Activated naive CD4-positive, alpha-beta T cell treated with anti-CD3 and anti-CD28 coated beads, Interleukin-2, amount 50 U/mL, for 72 hours (primary cell): ENCODE results near the gene OLFM3. TPM values are rescaled to one million over a fixed set of nuclear protein-coding genes. Genes with fewer than 3 reads are reported as not detected.

Source experiments
- ATAC-seq, 2 donors: fragments of 150-1000 bp; cut with Tn5 transposase; 2 replicates each; pipeline ENCODE4 v1.10.0; 2021; ENCODE audit warnings: mild to moderate bottlenecking in 2 of 2, moderate library complexity in 2 of 2
- DNase-seq, 2 donors: peaks; one replicate each; pipeline ENCODE4 v3.0.0; 2021 to 2022; ENCODE audit warnings: low spot score in 2 of 2
- H3K27ac Mint-ChIP-seq, 2 donors: one replicate each; pipeline ENCODE4 v1.8.0; 2022; ENCODE audit warnings: mild to moderate bottlenecking in 2 of 2, mixed read lengths in 2 of 2
- H3K36me3 Mint-ChIP-seq, 2 donors: one replicate each; pipeline ENCODE4 v1.8.0; 2022; ENCODE audit warnings: mixed read lengths in 2 of 2
- H3K9me3 Mint-ChIP-seq, 2 donors: one replicate each; pipeline ENCODE4 v1.8.0; 2022; ENCODE audit warnings: mixed read lengths in 2 of 2
- total RNA-seq, 2 donors: library from RNA; stranded (reverse); gene quantifications; one replicate each; pipeline ENCODE4 v1.2.3, GENCODE V29; 2022

OLFM3 gene
- total RNA-seq, 2 donors from 2014 or later = not detected

GRCh38 chr1:101964708-101965107 is 32.0 kb downstream of the OLFM3 start:
- DNase-seq = no peak
- ATAC-seq = no peak
- Mint-ChIP-seq H3K36me3 (no peaks in the 10 kb centered on the region), H3K27ac (no peak overlapping the region), H3K9me3 (peaks cover 0 to 3% of the 10 kb centered on the region in 2 donors)

DNA sequence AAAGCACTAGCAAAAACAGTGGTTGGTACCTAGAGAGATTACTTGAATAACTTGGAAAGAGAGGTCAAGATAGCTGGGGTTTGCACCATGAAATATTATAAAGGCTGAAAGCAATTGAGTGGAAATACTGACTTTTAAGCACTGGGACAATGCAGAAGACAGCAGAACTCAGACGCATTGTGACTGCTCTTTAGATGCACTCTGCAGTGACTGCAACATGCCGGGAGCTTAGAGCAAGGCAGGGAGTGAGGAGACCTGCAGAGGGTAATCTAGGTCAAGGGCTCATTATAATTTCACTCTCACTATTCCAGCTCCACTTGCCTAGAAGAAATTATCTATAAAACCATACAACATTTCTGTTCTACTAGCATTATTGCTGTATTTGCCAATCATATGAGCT is 36.6 kb downstream of the OLFM3 start:
- no peaks in the 10 kb centered on the region for H3K9me3 Mint-ChIP-seq
- DNase-seq (no peak), ATAC-seq (no peak)
- no peak overlapping the region for H3K27ac Mint-ChIP-seq
- no peaks in the 10 kb centered on the region for H3K36me3 Mint-ChIP-seq

GRCh38 chr1:101959456-101959855 is 37.3 kb downstream of the OLFM3 start:
- Mint-ChIP-seq H3K36me3 (no peaks in the 10 kb centered on the region), H3K27ac (no peak overlapping the region), H3K9me3 (no peaks in the 10 kb centered on the region)
- no peak for ATAC-seq
- no peak for DNase-seq

DNA sequence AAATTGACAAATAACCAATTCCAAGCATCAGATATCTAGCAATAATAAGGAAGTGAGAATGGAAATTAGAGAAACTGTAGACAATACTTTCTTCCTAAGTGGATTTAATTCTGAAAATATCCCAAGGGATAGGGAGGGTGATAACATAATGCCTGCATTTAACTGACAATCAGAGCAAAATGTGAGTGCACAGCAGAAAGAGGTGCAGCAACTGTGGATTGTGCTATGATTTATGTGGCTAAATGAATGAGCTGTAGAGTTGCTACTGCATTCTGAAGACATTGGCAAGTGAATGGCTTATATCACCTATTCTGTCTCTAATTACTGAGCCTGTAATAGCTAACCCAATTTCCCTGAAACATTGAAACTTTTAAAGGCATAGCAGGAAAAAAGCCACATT is 39.0 kb downstream of the OLFM3 start:
- DNase-seq = no peak
- Mint-ChIP-seq H3K9me3 (no peaks in the 10 kb centered on the region), H3K27ac (no peak overlapping the region), H3K36me3 (no peaks in the 10 kb centered on the region)
- no peak for ATAC-seq

GRCh38 chr1:101953623-101954022 is 43.1 kb downstream of the OLFM3 start:
- Mint-ChIP-seq H3K9me3 (no peaks in the 10 kb centered on the region), H3K36me3 (no peaks in the 10 kb centered on the region), H3K27ac (no peak overlapping the region)
- ATAC-seq (no peak), DNase-seq (no peak)

DNA sequence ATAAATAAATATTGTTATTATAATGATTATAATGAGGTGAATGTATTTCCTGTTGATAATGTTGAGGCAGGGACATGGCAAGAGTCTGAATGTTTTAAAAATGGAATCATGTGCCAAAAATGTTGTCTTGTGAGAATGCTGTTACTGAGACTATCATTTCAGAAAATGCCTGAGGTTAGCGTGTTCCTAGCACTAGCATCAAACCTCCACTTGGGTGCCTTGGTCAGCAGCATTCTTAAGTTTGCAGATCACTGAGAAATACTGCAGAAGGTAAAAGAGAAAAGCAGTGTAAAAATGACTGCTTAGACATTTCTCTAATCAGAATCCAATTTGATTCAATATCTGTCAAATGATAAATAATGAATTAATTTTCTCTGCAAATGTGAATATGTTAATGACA is 50.8 kb downstream of the OLFM3 start:
- no peaks in the 10 kb centered on the region for H3K9me3 Mint-ChIP-seq
- ATAC-seq = no peak

DNA sequence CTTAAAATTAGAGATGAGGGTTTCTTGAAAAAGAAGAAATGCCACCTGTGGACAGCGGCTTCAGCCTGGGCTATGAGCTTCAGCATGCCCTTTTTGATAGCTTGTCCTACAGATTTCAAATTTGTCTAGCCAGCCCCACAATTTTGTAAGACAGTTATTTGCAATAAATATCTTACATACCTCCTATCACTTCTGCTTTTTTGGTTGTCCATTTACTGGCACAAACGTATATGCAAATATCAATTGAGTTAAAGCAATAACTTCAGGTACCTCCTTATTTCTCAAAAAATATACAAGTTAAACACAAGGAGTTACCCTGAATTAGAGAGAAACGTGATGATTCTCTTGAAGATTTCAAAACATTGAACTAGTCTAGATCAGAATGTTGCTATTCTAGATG is 53.5 kb downstream of the OLFM3 start:
- DNase-seq (no peak), ATAC-seq (no peak)
- Mint-ChIP-seq H3K9me3 (peaks cover 0 to 3% of the 10 kb centered on the region in 2 donors), H3K27ac (no peak overlapping the region), H3K36me3 (no peaks in the 10 kb centered on the region)

More for the DNA sequence above, 50.8 kb downstream of the OLFM3 start:
- Mint-ChIP-seq H3K27ac (no peak overlapping the region), H3K36me3 (no peaks in the 10 kb centered on the region)
- DNase-seq = no peak

DNA sequence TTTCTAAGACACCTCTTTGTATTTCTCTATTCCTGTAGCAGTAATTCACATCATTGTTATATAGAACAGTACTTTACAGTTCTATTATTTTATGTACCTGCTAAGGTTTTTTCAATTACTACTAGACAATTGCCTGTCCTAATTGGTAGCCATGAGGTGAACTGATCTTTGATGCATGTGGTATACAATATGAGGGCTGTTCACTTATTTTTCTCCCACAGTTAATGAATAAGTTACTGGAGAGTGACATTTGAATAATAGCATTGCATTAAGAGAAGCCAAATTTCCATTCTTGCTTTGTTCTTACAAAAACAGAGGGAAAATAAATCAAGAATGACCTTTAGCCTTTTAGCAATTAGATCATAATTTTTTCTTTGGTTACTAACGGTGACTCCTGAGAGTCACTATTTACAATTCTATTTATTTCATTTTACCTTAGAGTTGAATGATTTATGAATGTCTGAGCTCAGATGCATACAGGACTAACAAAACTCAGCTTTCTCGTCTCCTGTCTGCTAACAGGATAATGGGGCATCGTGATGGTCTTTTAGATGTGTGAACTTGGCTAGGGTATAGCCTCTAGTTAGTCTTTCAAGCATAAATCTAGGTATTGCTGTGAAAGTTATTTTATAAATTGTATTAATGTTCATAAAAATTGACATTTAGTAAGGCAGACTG is 54.1 kb downstream of the OLFM3 start:
- ATAC-seq (no peak), DNase-seq (no peak)
- Mint-ChIP-seq H3K36me3 (no peaks in the 10 kb centered on the region), H3K27ac (no peak overlapping the region), H3K9me3 (peaks cover 0 to 4% of the 10 kb centered on the region in 2 donors)

DNA sequence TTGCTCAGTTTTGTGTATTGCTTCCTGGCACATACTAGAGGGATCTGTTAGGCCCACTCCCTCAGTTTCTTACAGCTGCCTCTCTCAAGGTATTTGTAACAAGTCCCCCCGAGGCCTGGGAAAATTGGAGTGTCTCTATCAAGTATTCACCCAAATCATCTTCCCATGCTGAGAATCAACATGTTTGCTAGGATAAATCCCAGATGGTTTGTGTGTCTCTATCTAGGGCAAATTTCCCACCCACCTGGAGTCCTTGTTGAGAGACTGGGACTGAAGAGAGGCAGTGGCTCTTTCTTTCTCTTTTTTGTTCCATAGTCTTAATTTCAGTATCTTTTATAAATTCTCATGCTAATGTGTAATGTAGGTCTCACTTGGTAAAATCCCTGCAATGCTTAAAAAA is 58.0 kb downstream of the OLFM3 start:
- peaks cover 0 to 10% of the 10 kb centered on the region in 2 donors for H3K9me3 Mint-ChIP-seq
- no peaks in the 10 kb centered on the region for H3K36me3 Mint-ChIP-seq
- no peak for ATAC-seq
- H3K27ac Mint-ChIP-seq = no peak overlapping the region
- DNase-seq = no peak

- ATAC-seq (no peak), DNase-seq (no peak)
- Mint-ChIP-seq H3K36me3 (no peaks in the 10 kb centered on the region), H3K27ac (no peak overlapping the region), H3K9me3 (peaks cover 7 to 8% of the 10 kb centered on the region in 2 donors)
These were observed 67.4 kb downstream of the OLFM3 start for GRCh38 chr1:101929343-101929742.

GRCh38 chr1:101928829-101929228 is 67.9 kb downstream of the OLFM3 start:
- DNase-seq = no peak
- Mint-ChIP-seq H3K36me3 (no peaks in the 10 kb centered on the region), H3K9me3 (peaks cover 7 to 8% of the 10 kb centered on the region in 2 donors), H3K27ac (no peak overlapping the region)
- no peak for ATAC-seq

- DNase-seq = no peak
- Mint-ChIP-seq H3K9me3 (no peaks in the 10 kb centered on the region), H3K27ac (no peak overlapping the region), H3K36me3 (no peaks in the 10 kb centered on the region)
- ATAC-seq = no peak
These were observed 72.0 kb downstream of the OLFM3 start for GRCh38 chr1:101924700-101925099.

GRCh38 chr1:101920577-101920976 is 76.1 kb downstream of the OLFM3 start:
- ATAC-seq = no peak
- H3K36me3 Mint-ChIP-seq = no peaks in the 10 kb centered on the region
- H3K9me3 Mint-ChIP-seq = no peaks in the 10 kb centered on the region

GRCh38 chr1:101918277-101918676 is 78.4 kb downstream of the OLFM3 start:
- Mint-ChIP-seq H3K27ac (no peak overlapping the region), H3K36me3 (no peaks in the 10 kb centered on the region), H3K9me3 (no peaks in the 10 kb centered on the region)
- ATAC-seq = no peak
- DNase-seq = no peak

More at GRCh38 chr1:101920577-101920976, 76.1 kb downstream of the OLFM3 start:
- H3K27ac Mint-ChIP-seq = no peak overlapping the region
- DNase-seq = no peak

DNA sequence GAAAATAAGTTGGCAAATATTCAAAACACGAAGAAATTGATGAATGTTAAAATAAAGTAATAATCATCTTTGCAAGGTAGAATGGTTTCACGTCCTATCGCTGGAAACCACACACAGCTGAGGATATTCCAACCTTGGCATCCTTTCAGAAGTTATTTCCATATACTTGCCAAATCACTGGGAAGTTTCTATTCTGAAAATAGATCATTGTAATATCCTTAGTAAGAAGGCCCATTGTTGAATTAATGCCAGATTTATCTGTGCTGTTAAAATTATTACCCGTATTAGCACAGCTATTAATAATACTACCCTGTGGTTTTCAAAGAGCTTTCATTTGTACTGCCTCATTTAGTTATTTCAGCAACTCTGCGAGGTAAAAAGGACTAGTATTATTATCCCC is 81.1 kb downstream of the OLFM3 start:
- H3K9me3 Mint-ChIP-seq = no peaks in the 10 kb centered on the region
- no peak overlapping the region for H3K27ac Mint-ChIP-seq
- DNase-seq (no peak), ATAC-seq (no peak)
- H3K36me3 Mint-ChIP-seq = no peaks in the 10 kb centered on the region

DNA sequence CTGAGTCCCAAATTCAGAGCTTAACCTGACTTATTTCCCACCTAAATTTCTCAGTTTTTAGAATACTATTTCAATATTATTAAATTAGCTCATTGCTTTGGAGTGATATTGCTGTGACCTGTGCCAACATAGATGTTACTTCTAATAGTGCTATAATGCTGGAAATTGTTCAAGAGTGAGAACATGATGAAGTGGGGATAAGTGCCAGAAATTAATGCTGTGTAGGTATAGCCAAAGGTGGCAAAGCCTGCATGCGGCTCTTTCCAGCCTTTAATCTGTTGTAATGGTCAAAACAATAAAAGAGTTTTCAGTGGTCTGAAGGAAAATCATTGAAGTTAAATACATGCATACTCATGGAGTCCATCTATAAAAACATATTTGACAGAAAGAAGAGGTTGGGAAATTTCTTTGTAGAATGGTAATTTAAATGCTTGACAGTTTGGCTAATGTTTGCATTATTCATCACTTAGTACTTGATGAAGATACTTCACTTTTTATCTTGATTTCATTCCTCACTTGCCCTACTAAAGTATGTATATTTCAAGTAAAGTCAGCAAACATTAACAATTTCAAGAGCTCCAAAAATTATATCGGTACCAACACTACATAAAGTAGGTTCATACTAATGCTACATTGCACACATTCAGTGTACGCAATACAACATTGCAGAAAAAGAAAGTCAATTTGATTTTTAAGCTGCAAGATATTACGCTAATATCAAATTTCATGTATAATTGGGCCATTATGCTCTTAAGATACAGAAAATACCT is 82.1 kb downstream of the OLFM3 start:
- Mint-ChIP-seq H3K27ac (no peak overlapping the region), H3K36me3 (no peaks in the 10 kb centered on the region), H3K9me3 (no peaks in the 10 kb centered on the region)
- DNase-seq (no peak), ATAC-seq (no peak)

DNA sequence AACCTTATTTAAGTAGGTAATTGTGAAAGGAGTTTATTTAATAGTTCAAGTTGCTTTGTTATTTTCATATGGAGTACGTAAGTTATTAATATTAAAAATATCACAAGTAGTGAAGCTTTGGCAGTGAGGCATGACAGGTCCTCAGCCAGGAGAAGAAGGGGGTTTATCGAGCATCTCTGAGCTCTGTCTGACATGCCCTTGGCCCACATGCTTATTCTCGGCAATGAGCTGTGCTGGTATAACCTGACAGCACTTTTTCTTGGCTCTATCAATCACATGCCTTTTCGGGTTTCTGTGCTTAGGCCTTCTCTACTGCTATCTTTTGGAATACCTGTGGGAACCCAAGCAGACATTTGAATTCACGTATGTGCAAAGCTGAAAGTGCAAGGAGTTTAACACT is 84.8 kb downstream of the OLFM3 start:
- H3K9me3 Mint-ChIP-seq = no peaks in the 10 kb centered on the region
- ATAC-seq (no peak), DNase-seq (no peak)
- no peaks in the 10 kb centered on the region for H3K36me3 Mint-ChIP-seq
- H3K27ac Mint-ChIP-seq = no peak overlapping the region

DNA sequence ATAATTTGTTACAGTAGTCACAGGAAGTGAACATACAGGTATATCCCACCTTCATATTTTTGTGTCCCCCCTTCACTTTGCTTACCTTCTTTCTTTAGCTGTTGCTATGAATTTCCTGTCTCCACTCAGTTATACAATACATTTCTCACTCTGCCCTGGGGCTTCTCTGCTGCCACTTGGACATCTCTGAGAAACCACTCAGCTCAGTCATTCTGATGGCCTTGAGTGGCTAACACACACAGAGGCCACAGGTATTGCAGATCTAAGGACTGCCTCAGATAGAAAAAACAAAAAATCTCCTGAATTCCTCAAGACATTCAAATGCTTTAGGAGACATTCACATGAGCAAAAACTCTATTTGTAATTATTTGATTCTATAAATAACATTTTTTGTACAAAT is 87.7 kb downstream of the OLFM3 start:
- no peaks in the 10 kb centered on the region for H3K36me3 Mint-ChIP-seq
- no peak overlapping the region for H3K27ac Mint-ChIP-seq
- DNase-seq (no peak), ATAC-seq (no peak)
- H3K9me3 Mint-ChIP-seq = no peaks in the 10 kb centered on the region
